Measurements from ENCODE around the gene SERTAD3.
"Not testable (repeated sequence)": the region's sequence is repeated elsewhere in the genome, so short reads cannot be mapped to it uniquely, and the experiment has no call there.

SERTAD3 gene, protein sequence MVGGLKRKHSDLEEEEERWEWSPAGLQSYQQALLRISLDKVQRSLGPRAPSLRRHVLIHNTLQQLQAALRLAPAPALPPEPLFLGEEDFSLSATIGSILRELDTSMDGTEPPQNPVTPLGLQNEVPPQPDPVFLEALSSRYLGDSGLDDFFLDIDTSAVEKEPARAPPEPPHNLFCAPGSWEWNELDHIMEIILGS

DNA sequence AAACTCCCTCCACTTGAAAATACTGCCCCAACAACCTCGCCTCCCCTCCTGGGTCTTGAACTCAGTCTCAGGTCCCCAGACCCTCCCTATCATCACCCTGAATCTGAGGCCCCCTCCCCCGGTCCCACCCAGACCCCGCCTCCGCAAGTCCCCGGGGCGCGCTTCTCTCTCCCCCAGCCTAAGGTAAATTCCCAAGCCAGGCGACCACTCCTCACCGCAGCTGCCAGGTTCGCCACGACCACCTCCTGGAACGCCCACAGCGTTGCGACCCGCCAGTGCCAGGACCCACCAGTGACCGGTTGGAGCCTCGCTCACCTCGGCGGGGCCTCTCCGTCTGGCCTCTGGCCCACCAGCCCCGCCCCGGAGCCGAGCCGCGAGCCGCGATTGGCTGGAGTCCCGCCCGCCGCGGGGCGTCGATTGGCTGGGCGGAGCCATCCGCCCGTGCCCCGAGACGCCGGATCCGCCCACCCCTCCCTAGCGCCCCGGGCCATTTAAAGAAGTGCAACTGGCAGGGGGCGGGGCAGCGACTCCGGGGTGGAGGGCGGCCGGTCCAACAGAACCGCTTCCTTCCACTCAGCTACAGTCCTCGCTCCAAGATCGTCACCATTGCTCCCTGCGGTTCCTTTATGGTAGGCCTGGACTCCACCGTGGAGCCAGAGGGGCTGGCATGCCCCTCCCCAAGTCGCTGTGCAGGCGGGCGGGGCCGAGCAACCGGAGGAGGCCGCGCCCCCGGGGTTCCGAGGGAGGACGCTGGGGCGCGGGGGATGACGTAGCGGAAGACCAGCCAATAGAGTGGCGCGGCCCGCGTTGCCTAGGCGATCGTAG is at the start of gene SERTAD3:
SERTAD3 (minus strand) TSS at position 336 of the 825 bp plus-strand sequence. CDS start 2,255 bp downstream, outside the sequence.
- DNase-seq: peak; percentile 80

- no peak for DNase-seq
These were observed 49.6 kb upstream of the SERTAD3 start for GRCh38 chr19:40493778-40494177.

GRCh38 chr19:40492274-40492673 is 48.1 kb upstream of the SERTAD3 start:
- no peak for DNase-seq

GRCh38 chr19:40489882-40490230 is 45.7 kb upstream of the SERTAD3 start:
- DNase-seq: no peak

DNA sequence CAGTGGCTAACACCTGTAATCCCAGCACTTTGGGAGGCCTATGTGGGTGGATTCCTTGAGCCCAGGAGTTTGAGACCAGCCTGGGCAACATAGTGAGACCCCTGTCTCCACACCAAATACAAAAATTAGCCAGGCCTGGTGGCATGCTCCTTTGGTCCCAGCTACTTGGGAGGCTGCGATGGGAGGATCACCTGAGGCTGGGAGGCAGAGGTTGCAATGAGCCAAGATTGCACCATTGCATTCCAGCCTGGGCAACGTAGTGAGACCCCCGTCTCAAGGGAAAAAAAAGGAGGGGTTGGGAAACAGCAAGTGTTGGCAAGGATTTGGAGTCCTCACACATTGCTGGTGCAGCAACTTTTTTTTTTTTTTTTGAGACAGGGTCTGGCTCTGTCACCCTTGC is 41.9 kb upstream of the SERTAD3 start:
- no peak for DNase-seq

- DNase-seq: not testable (repeated sequence)
These were observed 31.9 kb upstream of the SERTAD3 start for GRCh38 chr19:40475878-40476644.

DNA sequence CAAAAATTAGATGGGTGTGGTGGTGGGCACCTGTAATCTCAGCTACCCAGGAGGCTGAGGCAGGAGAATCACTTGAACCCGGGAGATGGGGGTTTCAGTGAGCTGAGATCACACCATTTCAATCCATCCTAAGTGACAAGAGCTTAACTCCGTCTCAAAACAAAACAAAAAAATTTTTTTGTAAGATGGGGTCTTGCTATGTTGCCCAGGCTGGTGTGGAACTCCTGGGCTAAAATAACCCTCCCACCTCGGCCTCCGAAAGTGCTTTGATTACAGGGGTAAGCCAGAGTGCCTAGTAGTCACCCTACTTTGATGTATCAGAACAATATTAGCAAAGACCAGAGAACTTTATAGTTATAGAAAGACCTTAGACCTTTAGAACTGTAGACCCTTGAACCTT is 30.6 kb upstream of the SERTAD3 start:
- no peak for DNase-seq

- DNase-seq: no peak
These were observed 28.4 kb upstream of the SERTAD3 start for GRCh38 chr19:40472516-40472915.

DNA sequence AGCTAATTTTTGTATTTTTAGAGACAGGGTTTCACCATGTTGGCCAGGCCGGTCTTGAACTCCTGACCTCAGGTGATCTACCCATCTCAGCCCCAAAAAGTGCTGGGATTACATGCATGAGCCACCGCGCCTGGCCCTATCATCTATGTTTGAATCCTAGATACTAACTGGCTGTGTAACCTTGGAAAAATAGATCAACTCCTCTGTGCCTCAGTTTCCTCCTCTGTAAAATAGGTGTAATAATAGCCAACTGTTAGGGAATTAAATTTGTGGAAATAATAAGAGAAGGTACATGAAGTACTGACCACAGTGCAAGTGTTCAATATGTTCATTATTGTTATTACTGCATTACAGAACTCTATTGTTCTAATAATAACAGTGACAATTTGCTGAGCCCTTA is 27.0 kb upstream of the SERTAD3 start:
- no peak for DNase-seq

DNA sequence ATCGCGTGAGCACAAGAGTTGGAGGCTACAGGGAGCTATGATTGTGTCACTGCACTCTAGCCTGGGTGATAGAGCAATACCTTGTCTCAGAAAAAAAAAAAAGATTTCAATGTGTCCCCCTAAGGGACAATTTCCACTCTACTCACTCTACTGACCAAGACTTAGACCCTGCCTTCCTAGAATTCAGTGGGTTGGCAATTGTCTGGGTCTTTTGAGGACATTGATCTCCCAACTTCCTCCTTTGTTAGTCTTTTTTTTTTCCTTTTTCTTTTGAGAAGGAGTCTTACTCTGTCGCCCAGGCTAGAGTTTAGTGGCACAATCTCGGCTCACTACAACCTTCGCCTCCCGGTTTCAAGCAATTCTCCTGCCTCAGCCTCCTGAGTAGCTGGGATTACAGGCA is 24.9 kb upstream of the SERTAD3 start:
- DNase-seq: no peak

DNA sequence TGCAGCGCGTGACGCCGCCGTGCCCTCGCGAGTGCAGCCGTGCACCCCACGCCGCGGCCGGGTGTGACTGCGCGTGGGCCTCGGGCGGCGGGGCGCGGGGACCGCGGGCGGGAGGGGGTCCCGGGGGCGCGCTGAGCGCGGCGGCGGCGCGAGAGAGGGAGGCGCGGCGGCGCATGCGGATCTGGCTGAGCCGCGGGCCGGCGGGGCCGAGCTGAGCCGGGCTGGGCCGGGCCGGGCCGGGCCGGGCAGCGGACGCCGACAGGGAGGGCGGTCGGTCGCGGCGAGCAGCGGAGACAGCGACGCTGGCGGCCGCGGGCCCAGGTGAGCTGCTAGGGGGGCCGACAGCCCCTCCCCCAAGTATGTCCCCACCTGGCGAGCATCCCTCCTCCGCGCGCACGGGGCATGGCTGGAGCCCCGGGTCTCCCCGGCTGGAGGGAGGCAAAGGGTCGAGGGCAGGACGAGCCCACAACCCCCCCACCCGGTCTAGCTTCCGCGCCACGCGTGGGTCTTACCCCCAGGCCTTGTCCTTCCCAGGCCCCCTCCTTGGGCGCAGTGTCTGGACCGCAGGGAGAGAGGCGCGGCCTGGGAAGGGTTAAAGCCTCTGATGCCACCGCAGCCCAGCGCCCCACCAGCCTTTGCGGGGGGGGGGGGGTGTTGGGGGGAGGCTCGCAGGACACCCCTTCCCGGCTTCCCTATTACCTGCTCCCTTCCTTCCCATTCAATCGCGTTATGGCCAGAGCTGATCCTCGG is 23.0 kb upstream of the SERTAD3 start, which contains the start of gene SPTBN4:
SPTBN4 (plus strand) TSS at position 17 of the 750 bp plus-strand sequence. CDS start 5,621 bp downstream, outside the sequence.
- DNase-seq: no peak

GRCh38 chr19:40466219-40466984 is 22.3 kb upstream of the SERTAD3 start:
- DNase-seq: no peak

GRCh38 chr19:40465557-40466218 is 21.6 kb upstream of the SERTAD3 start, which contains the start of gene BLVRB:
Gene BLVRB (minus strand): TSS chr19:40465745. CDS start chr19:40465688, 57 bp downstream.
- peak; percentile 95 for DNase-seq

DNA sequence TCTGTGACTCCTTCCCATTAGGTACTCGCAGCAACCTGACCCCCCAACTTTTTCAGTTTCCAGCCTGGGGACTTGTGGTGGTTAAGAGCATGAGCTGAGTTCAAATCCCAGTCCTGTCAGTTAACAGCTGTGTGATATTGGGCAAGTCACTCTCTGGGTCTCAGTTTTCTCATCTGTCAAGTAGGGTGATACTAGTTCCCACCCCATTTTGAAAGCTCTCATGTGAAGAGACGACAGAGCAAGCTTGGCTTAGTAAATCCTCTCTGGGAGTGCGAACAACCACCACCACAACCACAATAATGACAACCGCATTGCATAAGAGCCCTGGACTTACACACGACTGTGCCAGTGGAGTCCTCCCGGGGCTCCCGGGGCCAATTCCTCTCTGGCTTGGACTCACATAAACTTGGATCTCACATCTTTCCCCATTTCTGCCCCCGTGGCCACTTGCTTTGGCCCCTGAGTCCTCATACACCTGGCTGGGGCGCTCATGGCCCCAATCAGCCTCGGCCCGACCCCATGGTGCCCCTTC is 21.0 kb upstream of the SERTAD3 start:
- peak; percentile 82 for DNase-seq

DNA sequence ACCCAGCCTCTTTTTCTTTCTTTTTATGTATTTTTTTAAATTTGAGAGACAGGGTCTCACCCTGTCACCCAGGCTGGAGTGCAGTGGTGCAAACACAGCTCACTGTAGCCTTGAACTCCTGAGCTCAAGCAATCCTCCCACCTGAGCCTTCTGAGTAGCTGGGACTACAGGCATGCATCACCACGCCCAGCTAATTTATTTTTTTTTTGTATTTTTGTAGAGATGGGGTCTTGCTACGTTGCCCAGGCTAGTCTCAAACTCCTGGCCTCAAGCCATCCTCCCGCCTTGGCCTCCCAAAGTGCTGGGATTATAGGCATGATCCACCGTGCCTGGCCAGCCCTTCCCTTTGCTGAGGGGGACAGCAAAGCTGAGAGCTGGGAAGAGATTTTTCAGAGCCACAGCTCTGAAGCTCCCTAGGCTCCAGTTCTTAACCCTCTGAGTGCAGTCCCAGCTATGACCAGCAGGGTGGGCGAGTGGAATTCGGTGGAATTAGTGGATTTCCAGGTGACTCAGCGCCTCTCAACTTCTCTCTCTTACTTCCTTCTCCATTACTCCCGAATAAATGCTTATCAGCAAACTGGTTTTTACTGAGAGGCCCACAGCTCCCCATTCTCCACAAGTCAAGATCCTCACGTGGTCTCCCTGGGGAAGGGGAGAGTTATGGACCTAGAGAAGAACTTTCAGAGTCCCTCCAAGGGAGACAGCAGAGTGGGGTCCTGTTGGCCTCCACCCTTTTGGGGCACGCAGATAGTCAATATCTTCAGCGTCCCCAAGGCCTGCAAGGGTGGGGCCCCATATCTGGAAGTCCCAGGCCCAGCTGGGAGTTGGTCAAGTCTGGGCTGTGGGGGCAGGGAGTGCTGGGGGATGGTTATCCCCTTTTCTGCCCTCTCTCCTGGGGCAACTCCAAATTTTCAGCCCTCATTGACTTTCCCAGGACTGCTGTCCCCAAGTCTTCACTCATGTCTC is 20.2 kb upstream of the SERTAD3 start:
- peak; percentile 51 for DNase-seq

- DNase-seq: peak; percentile 42
These were observed 19.5 kb upstream of the SERTAD3 start for GRCh38 chr19:40463587-40464037.

DNA sequence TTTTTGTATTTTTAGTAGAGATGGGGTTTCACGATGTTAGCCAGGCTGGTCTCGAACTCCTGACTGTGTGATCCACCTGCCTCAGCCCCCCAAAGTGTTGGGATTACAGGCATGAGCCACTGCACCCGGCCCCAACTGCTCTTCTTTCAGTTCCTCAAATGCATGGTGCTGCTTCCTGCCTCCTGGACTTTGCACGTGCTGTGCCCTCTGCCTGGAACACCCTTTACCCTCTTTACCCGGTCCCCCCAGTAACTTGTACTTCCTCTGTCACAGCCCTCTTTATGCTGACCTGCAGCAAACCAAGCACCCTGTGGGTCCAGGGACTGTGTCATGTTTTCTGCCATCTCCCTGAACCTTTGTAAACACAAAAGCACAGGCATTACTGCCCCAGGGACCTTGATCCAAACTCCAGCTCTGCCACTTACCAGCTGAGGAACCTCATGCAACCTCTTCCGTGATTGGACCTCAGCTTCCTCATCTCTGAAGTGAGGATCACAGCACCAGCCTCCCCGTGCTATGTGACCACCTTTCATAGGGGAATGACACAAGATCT is 17.6 kb upstream of the SERTAD3 start:
- no peak for DNase-seq

- no peak for DNase-seq
These were observed 16.1 kb upstream of the SERTAD3 start for GRCh38 chr19:40460185-40460584.

- no peak for DNase-seq
These were observed 14.5 kb upstream of the SERTAD3 start for GRCh38 chr19:40458597-40458974.
